ENCODE data around the gene CKB. TPM values are rescaled to one million over a fixed set of nuclear protein-coding genes. Genes with fewer than 3 reads are reported as not detected.
A peak's percentile ranks its signal among the peaks of the same experiment; 100 is the strongest.

CKB gene
- polyA plus RNA-seq, 1 donor (not counting 4 experiments of a cell fraction or from before 2014, with no cell fraction given) = 10.0 TPM

DNA sequence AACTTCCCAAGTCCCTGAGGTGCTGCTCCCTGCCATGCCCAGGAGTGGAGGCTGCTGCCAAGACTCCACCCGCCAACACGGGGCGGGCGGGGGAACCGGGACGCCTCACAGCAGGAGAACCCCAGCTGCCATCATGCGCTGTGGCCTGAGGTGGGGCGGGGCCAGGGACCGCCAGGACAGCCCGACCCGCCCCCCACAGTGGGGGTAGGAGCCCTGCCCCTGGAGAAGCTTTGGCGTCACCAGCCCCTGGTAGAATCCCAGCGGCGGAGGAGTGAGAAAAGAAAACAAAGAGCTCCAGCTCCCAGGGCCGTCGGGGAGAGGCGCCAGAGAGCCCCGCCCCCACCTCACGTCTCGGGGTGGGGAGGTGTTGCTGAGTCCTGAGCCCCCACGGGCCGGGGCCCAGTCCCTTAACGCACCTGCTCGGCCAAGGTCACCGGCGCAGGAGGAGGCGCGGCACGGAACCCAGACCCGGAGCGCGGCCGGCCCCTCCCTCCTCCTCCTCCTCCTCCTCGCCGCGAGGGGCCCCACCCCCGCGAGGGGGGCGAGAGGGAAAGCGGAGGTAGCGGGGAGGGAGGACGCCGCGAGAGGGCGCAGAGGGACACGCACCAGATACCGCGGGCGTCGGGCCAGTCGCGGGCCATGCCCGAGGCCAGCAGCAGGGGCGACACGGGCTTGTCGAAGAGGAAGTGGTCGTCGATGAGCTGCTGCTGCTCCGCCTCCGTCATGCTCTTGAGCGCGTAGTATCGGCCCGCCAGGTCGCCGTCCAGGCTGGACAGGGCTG is 1.8 kb downstream of the CKB start:
- dilution Hi-C loops (cut with MboI; ENCODE audit: extremely low pct_ligation_motif_present, low sequenced_read_pairs) = no loop called here
- H3K27me3 ChIP-seq (ENCODE audit: control insufficient read depth, extremely low read depth, insufficient read depth, low read length) = peaks cover 43% of the 10 kb centered on the region
- no peaks in the 10 kb centered on the region for H3K9me3 ChIP-seq (ENCODE audit: control insufficient read depth, low read depth, low read length)
- H3K4me3 ChIP-seq (ENCODE audit: control insufficient read depth in 2 of 3, extremely low read depth in 1 of 3, insufficient read depth in 2 of 3, low read depth in 1 of 3, low read length in 3 of 3) = peak overlapping the region; percentile 18 to 38 (median 27)
- H3K9me1 ChIP-seq (ENCODE audit: control insufficient read depth, extremely low read depth, insufficient read depth, low read length) = no peaks in the 10 kb centered on the region
- peak overlapping the region; percentile 37 for H3K4me2 ChIP-seq (ENCODE audit: control insufficient read depth, extremely low read depth, insufficient read depth, low read depth, low read length)
- no peak overlapping the region for H3K9ac ChIP-seq (ENCODE audit: control insufficient read depth, extremely low read depth, insufficient read depth, low read length)
- FAIRE-seq = no peak
- H2AFZ ChIP-seq (ENCODE audit: control insufficient read depth, low read length) = no peak overlapping the region
- H4K20me1 ChIP-seq (ENCODE audit: control insufficient read depth, extremely low read depth, insufficient read depth, low read length) = peaks cover 7% of the 10 kb centered on the region
- peaks cover 0 to 2% of the 10 kb centered on the region in 2 experiments for H3K36me3 ChIP-seq (ENCODE audit: control insufficient read depth in 2 of 2, extremely low read depth in 1 of 2, insufficient read depth in 2 of 2, low read length in 2 of 2)
- H3K79me2 ChIP-seq (ENCODE audit: control insufficient read depth, insufficient read depth, low read length) = no peaks in the 10 kb centered on the region
- peaks cover 24% of the 10 kb centered on the region for H3K4me1 ChIP-seq (ENCODE audit: control insufficient read depth, extremely low read depth, insufficient read depth, low read length)
- DNase-seq (ENCODE audit: low read depth, low spot score) = no peak
- TF ChIP-seq EZH2 (IDR thresholded peaks at IDR 0.05; ENCODE audit: low read length) = peak; percentile 89
- TF ChIP-seq, protein P1, sequence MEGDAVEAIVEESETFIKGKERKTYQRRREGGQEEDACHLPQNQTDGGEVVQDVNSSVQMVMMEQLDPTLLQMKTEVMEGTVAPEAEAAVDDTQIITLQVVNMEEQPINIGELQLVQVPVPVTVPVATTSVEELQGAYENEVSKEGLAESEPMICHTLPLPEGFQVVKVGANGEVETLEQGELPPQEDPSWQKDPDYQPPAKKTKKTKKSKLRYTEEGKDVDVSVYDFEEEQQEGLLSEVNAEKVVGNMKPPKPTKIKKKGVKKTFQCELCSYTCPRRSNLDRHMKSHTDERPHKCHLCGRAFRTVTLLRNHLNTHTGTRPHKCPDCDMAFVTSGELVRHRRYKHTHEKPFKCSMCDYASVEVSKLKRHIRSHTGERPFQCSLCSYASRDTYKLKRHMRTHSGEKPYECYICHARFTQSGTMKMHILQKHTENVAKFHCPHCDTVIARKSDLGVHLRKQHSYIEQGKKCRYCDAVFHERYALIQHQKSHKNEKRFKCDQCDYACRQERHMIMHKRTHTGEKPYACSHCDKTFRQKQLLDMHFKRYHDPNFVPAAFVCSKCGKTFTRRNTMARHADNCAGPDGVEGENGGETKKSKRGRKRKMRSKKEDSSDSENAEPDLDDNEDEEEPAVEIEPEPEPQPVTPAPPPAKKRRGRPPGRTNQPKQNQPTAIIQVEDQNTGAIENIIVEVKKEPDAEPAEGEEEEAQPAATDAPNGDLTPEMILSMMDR (optimal IDR thresholded peaks at IDR 0.05 in 1 of 3, IDR thresholded peaks at IDR 0.05 in 1 of 3, conservative IDR thresholded peaks at IDR 0.05 in 1 of 3; ENCODE audit: extremely low read depth in 1 of 3, insufficient read depth in 2 of 3, low read length in 3 of 3) = peak in 1 of 3 experiments; percentile 55
- H3K27ac ChIP-seq (ENCODE audit: control insufficient read depth, insufficient read depth, low read length) = no peak overlapping the region

DNA sequence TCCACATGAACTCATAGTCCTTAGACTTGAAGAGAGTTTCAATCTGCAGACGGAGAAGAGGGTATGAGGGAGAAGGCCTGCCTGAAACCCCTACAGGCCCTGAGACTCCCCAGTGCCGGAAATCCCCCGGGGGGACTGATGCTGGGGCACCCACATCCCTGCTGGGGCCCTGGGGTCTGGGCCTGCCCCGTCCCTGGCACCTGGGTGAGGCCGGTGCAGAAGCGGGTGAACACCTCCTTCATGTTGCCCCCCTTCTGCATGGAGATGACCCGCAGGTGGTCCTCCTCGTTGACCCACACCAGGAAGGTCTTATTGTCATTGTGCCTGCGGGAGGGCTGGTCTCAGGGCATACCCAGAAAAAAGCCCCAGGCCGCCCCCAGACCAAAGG is 2.4 kb downstream of the CKB start:
- DNase-seq (ENCODE audit: low read depth, low spot score) (no peak), FAIRE-seq (no peak)
- peaks cover 7% of the 10 kb centered on the region for H4K20me1 ChIP-seq (ENCODE audit: control insufficient read depth, extremely low read depth, insufficient read depth, low read length)
- H3K36me3 ChIP-seq (ENCODE audit: control insufficient read depth in 2 of 2, extremely low read depth in 1 of 2, insufficient read depth in 2 of 2, low read length in 2 of 2) = peaks cover 0 to 2% of the 10 kb centered on the region in 2 experiments
- H3K4me3 ChIP-seq (ENCODE audit: control insufficient read depth in 2 of 3, extremely low read depth in 1 of 3, insufficient read depth in 2 of 3, low read depth in 1 of 3, low read length in 3 of 3) = no peak overlapping the region
- H3K27ac ChIP-seq (ENCODE audit: control insufficient read depth, insufficient read depth, low read length) = no peak overlapping the region
- H2AFZ ChIP-seq (ENCODE audit: control insufficient read depth, low read length) = no peak overlapping the region
- H3K79me2 ChIP-seq (ENCODE audit: control insufficient read depth, insufficient read depth, low read length) = no peaks in the 10 kb centered on the region
- H3K4me2 ChIP-seq (ENCODE audit: control insufficient read depth, extremely low read depth, insufficient read depth, low read depth, low read length) = no peak overlapping the region
- H3K9ac ChIP-seq (ENCODE audit: control insufficient read depth, extremely low read depth, insufficient read depth, low read length) = no peak overlapping the region
- H3K9me3 ChIP-seq (ENCODE audit: control insufficient read depth, low read depth, low read length) = no peaks in the 10 kb centered on the region
- H3K27me3 ChIP-seq (ENCODE audit: control insufficient read depth, extremely low read depth, insufficient read depth, low read length) = peaks cover 43% of the 10 kb centered on the region
- no peak for TF ChIP-seq EZH2 (IDR thresholded peaks at IDR 0.05; ENCODE audit: low read length)
- TF ChIP-seq, protein P1 (optimal IDR thresholded peaks at IDR 0.05 in 1 of 3, IDR thresholded peaks at IDR 0.05 in 1 of 3, conservative IDR thresholded peaks at IDR 0.05 in 1 of 3; ENCODE audit: extremely low read depth in 1 of 3, insufficient read depth in 2 of 3, low read length in 3 of 3) = no peak
- dilution Hi-C loops (cut with MboI; ENCODE audit: extremely low pct_ligation_motif_present, low sequenced_read_pairs) = no loop called here
- H3K4me1 ChIP-seq (ENCODE audit: control insufficient read depth, extremely low read depth, insufficient read depth, low read length) = peaks cover 24% of the 10 kb centered on the region
- no peaks in the 10 kb centered on the region for H3K9me1 ChIP-seq (ENCODE audit: control insufficient read depth, extremely low read depth, insufficient read depth, low read length)
